Activated T-cell treated with anti-CD3 and anti-CD28 coated beads for 24 hours (primary cell): ENCODE data around the gene TRAF2.

ENCODE experiments used
- DNase-seq: peaks from one replicate; pipeline ENCODE4 v3.0.0-alpha.2; 2020; ENCODE audit warnings: low read depth

The TRAF2 gene

GRCh38 chr9:136962163-136962562 is 75.8 kb downstream of the TRAF2 start:
- DNase-seq: no peak

GRCh38 chr9:136962701-136963248 is 76.5 kb downstream of the TRAF2 start:
- no peak for DNase-seq

- DNase-seq: no peak
These were observed 77.0 kb downstream of the TRAF2 start for GRCh38 chr9:136963341-136963740.

- DNase-seq: no peak
These were observed 77.4 kb downstream of the TRAF2 start for GRCh38 chr9:136963751-136964150.

- DNase-seq: no peak
These were observed 77.9 kb downstream of the TRAF2 start for GRCh38 chr9:136964171-136964689.

GRCh38 chr9:136964833-136965422 is 78.6 kb downstream of the TRAF2 start:
- no peak for DNase-seq

GRCh38 chr9:136965771-136966484 is 79.6 kb downstream of the TRAF2 start:
- DNase-seq: no peak

- no peak for DNase-seq
These were observed 82.2 kb downstream of the TRAF2 start for GRCh38 chr9:136968333-136969127.

GRCh38 chr9:136969150-136969549 is 82.8 kb downstream of the TRAF2 start:
- DNase-seq: no peak

GRCh38 chr9:136969774-136970173 is 83.5 kb downstream of the TRAF2 start:
- DNase-seq: no peak

- DNase-seq: no peak
These were observed 84.0 kb downstream of the TRAF2 start for GRCh38 chr9:136970361-136970760.

- no peak for DNase-seq
These were observed 85.4 kb downstream of the TRAF2 start for GRCh38 chr9:136971746-136972145.

GRCh38 chr9:136972335-136972734 is 86.0 kb downstream of the TRAF2 start:
- DNase-seq: no peak

- no peak for DNase-seq
These were observed 86.4 kb downstream of the TRAF2 start for GRCh38 chr9:136972743-136973142.

GRCh38 chr9:136973618-136974617 is 87.6 kb downstream of the TRAF2 start:
- no peak for DNase-seq

GRCh38 chr9:136974817-136975535 is 88.7 kb downstream of the TRAF2 start:
- no peak for DNase-seq

GRCh38 chr9:136975644-136976043 is 89.3 kb downstream of the TRAF2 start:
- no peak for DNase-seq
